Cardiac fibroblast (primary cell): ENCODE data around the gene SEMA3G.

ENCODE experiments used
- DNase-seq, 2 donors: peaks; one replicate each; pipeline versions ENCODE4 v3.0.0 to v3.0.0-alpha.2; 2010; ENCODE audit warnings: low read depth in 2 of 2
- H3K4me3 ChIP-seq, 2 donors: replicated peaks in 1 of 2; 1 replicate in 1 of 2; 2 replicates in 1 of 2; pipeline ENCODE4 v1.5.1; 2011; ENCODE audit warnings: low read depth in 2 of 2, low read length in 2 of 2, mild to moderate bottlenecking in 2 of 2, moderate library complexity in 1 of 2
- TF ChIP-seq, protein P1 (sequence below): IDR thresholded peaks from one replicate; pipeline ENCODE4 v1.5.1; 2011; ENCODE audit warnings: low read depth, mild to moderate bottlenecking, low read length, inconsistent platforms

SEMA3G gene

GRCh38 chr3:52446631-52447511 lies 2.0 kb upstream of the SEMA3G start:
- no peak overlapping the region for H3K4me3 ChIP-seq
- peak; percentile 56 to 70 for DNase-seq
- TF ChIP-seq, protein P1, sequence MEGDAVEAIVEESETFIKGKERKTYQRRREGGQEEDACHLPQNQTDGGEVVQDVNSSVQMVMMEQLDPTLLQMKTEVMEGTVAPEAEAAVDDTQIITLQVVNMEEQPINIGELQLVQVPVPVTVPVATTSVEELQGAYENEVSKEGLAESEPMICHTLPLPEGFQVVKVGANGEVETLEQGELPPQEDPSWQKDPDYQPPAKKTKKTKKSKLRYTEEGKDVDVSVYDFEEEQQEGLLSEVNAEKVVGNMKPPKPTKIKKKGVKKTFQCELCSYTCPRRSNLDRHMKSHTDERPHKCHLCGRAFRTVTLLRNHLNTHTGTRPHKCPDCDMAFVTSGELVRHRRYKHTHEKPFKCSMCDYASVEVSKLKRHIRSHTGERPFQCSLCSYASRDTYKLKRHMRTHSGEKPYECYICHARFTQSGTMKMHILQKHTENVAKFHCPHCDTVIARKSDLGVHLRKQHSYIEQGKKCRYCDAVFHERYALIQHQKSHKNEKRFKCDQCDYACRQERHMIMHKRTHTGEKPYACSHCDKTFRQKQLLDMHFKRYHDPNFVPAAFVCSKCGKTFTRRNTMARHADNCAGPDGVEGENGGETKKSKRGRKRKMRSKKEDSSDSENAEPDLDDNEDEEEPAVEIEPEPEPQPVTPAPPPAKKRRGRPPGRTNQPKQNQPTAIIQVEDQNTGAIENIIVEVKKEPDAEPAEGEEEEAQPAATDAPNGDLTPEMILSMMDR = peak; percentile 100

DNA sequence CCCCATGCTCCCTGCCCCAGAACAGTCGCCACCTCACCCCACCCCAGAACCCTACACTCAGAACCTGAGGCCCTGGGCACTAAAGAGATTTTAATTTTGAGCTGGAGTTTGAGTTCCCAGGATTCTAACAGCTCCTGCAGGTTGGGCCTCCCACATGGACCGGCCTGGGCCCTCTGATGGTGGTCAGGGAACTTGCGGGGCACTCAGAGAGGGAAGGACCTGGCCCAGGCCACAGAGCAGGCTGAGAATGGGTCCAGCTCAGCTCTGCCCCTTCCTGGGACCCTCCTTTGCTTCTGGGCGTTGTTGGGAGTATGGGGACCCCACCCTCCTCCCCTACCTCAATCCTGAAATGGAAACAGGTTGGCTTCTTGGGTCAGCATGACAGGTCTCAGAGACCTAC lies 1.1 kb upstream of the SEMA3G start:
- TF ChIP-seq, protein P1 = no peak
- DNase-seq = no peak
- no peak overlapping the region for H3K4me3 ChIP-seq

DNA sequence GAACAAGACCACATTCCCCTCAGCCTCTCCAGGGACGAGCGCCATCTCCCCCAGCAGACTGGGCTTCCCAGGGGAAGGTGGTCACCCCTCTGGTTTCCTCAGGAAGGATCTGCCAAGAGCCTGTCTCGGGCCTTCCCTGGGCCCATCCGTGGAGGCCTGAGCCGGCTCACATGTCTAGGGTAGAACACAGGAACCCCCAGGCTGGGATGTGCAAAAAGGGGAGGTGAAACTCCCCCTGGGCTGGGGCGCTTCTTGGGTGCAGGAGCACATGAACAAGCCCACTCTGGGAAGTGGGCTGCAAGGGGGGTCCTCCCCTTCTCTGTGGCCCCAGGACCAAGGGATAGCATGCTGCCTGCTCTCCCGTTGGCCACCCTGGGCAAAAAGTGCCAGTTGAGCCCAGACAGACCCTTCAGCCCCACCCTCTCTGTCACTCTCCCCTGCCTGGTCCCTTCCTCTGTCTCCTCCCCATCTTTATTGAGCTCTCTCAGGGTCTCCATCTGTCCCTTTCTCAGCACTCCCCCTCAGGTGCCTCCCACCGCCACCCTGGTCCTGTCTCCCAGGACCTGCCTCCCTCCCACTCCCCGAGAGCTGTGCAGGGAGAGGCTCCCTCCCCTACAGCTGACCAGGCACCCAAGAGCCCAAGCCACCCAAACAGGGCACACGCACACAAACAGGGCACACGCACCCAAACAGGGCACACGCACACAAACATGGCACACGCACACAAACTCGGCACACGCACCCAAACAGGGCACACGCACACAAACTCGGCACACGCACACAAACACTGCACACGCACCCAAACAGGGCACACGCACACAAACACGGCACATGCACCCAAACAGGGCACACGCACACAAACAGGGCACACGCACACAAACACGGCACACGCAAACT lies 864 bp downstream of the SEMA3G start:
- H3K4me3 ChIP-seq = no peak overlapping the region
- TF ChIP-seq, protein P1 = no peak
- no peak for DNase-seq

- DNase-seq = no peak
- no peak overlapping the region for H3K4me3 ChIP-seq
- TF ChIP-seq, protein P1 = no peak
These were observed 1.7 kb downstream of the SEMA3G start for GRCh38 chr3:52443268-52443610.

GRCh38 chr3:52442409-52443267 lies 2.3 kb downstream of the SEMA3G start:
- TF ChIP-seq, protein P1 = no peak
- no peak overlapping the region for H3K4me3 ChIP-seq

GRCh38 chr3:52441772-52442332 lies 3.1 kb downstream of the SEMA3G start:
- TF ChIP-seq, protein P1 = no peak
- no peak for DNase-seq
- H3K4me3 ChIP-seq = no peak overlapping the region

More at GRCh38 chr3:52442409-52443267, 2.3 kb downstream of the SEMA3G start:
- DNase-seq = no peak
